Kidney (tissue), 14 donors: Measurements from ENCODE around the gene PDC. TPM values are rescaled to one million over a fixed set of nuclear protein-coding genes. Genes with fewer than 3 reads are reported as not detected.

Experiments used
- DNase-seq, 5 donors: peaks; one replicate each; pipeline ENCODE4 v3.0.0-alpha.2; 2013 to 2020
- FAIRE-seq: peaks from 2 replicates; lab custom pipeline; 2012; peaks lifted over from hg19 to GRCh38; lab: Jason Lieb, UNC
- H3K27ac ChIP-seq, 2 donors: one replicate each; pipeline ENCODE4 v1.7.0; 2013; ENCODE audit warnings: low read depth in 2 of 2, low read length in 2 of 2, inconsistent platforms in 1 of 2
- H3K27me3 ChIP-seq: one replicate; pipeline ENCODE4 v1.7.1; 2013; ENCODE audit warnings: low read length, inconsistent platforms; ENCODE audit not compliant: control insufficient read depth, insufficient read depth
- H3K36me3 ChIP-seq, 3 donors: one replicate each; pipeline versions ENCODE4 v1.7.0 to v1.7.1; 2013; ENCODE audit warnings: low read length in 3 of 3, control low read depth in 1 of 3, inconsistent platforms in 1 of 3; ENCODE audit not compliant: insufficient read depth in 3 of 3, control insufficient read depth in 2 of 3
- H3K4me1 ChIP-seq, 3 donors: one replicate each; pipeline versions ENCODE4 v1.7.0 to v1.7.1; 2013; ENCODE audit warnings: low read length in 3 of 3, inconsistent platforms in 1 of 3, low read depth in 1 of 3; ENCODE audit not compliant: control insufficient read depth in 2 of 3, insufficient read depth in 2 of 3
- H3K4me3 ChIP-seq, 3 donors: one replicate each; pipeline versions ENCODE4 v1.7.0 to v1.8.1; 2013; ENCODE audit warnings: low read length in 3 of 3, control low read depth in 1 of 3, inconsistent platforms in 1 of 3
- H3K9ac ChIP-seq, 3 donors: one replicate each; pipeline versions ENCODE4 v1.7.0 to v1.7.1; 2013; ENCODE audit warnings: low read length in 3 of 3, control low read depth in 1 of 3, inconsistent platforms in 1 of 3
- H3K9me3 ChIP-seq, 3 donors: one replicate each; pipeline versions ENCODE4 v1.7.0 to v1.7.1; 2013; ENCODE audit warnings: low read length in 3 of 3, control low read depth in 1 of 3, inconsistent platforms in 1 of 3; ENCODE audit not compliant: control insufficient read depth in 2 of 3, insufficient read depth in 1 of 3
- intact Hi-C: fragments of 100-400 bp; cut with DNase I; formaldehyde crosslinking; loops from one replicate; pipeline ENCODE4 v1.11.1; 2022
- polyA plus RNA-seq: library from polyadenylated mRNA; stranded (reverse); fragments of 350-450 nt; fragmentation: Illumina TruSeq; extraction: RNeasy Lipid Tissue Mini Kit (QIAGEN cat#74804); gene quantifications from one replicate; pipeline ENCODE4 v1.2.3, GENCODE V29; 2014; ENCODE audit warnings: low read depth, low replicate concordance; ENCODE audit not compliant: insufficient read depth
- total RNA-seq: library from RNA; stranded (reverse); fragmentation: NEBNext Ultra II Directional; extraction: Animal tissue kit (Norgen Biotek cat#: 25700); gene quantifications from one replicate; pipeline ENCODE4 v1.2.1, GENCODE V29; 2021
- TF ChIP-seq, protein P1 (sequence below): IDR thresholded peaks from 3 replicates; pipeline ENCODE4 v1.5.1; 2012; ENCODE audit warnings: mild to moderate bottlenecking, moderate library complexity, borderline replicate concordance; ENCODE audit not compliant: insufficient read depth; ENCODE audit errors: extremely low read depth
- donor health status: control.
- donor health status: control.
- donor health status: control.
- donor health status: control.
- donor health status: control.
- donor health status: DM: yes; HTN: yes; CAD: no.
- donor health status: Normal renal cell carcinoma (clear cell type).

Gene PDC
- total and polyA plus RNA-seq, 2 donors from 2014 or later = not detected

- no peaks in the 10 kb centered on the region for H3K36me3 ChIP-seq
Observed at GRCh38 chr1:186442651-186443375, 18.1 kb downstream of the PDC start.

GRCh38 chr1:186440584-186440983, 20.3 kb downstream of the PDC start:
- Histone ChIP-seq H3K36me3 (no peaks in the 10 kb centered on the region), H3K4me3 (no peak overlapping the region), H3K27ac (no peak overlapping the region), H3K9ac (no peak overlapping the region), H3K9me3 (no peaks in the 10 kb centered on the region), H3K27me3 (no peaks in the 10 kb centered on the region), H3K4me1 (no peaks in the 10 kb centered on the region)
- FAIRE-seq (no peak), DNase-seq (no peak)
- TF ChIP-seq, protein P1, sequence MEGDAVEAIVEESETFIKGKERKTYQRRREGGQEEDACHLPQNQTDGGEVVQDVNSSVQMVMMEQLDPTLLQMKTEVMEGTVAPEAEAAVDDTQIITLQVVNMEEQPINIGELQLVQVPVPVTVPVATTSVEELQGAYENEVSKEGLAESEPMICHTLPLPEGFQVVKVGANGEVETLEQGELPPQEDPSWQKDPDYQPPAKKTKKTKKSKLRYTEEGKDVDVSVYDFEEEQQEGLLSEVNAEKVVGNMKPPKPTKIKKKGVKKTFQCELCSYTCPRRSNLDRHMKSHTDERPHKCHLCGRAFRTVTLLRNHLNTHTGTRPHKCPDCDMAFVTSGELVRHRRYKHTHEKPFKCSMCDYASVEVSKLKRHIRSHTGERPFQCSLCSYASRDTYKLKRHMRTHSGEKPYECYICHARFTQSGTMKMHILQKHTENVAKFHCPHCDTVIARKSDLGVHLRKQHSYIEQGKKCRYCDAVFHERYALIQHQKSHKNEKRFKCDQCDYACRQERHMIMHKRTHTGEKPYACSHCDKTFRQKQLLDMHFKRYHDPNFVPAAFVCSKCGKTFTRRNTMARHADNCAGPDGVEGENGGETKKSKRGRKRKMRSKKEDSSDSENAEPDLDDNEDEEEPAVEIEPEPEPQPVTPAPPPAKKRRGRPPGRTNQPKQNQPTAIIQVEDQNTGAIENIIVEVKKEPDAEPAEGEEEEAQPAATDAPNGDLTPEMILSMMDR = no peak
- intact Hi-C loops = no loop called here

More at GRCh38 chr1:186442651-186443375, 18.1 kb downstream of the PDC start:
- Histone ChIP-seq H3K27ac (no peak overlapping the region), H3K9me3 (no peaks in the 10 kb centered on the region), H3K4me1 (no peaks in the 10 kb centered on the region), H3K27me3 (no peaks in the 10 kb centered on the region), H3K4me3 (no peak overlapping the region), H3K9ac (no peak overlapping the region)
- DNase-seq (no peak), FAIRE-seq (no peak)
- TF ChIP-seq, protein P1 = no peak
- intact Hi-C loops = no loop called here

GRCh38 chr1:186438567-186438966, 22.3 kb downstream of the PDC start:
- Histone ChIP-seq H3K27ac (no peak overlapping the region), H3K36me3 (no peaks in the 10 kb centered on the region), H3K4me3 (no peak overlapping the region), H3K9ac (no peak overlapping the region), H3K27me3 (no peaks in the 10 kb centered on the region), H3K9me3 (no peaks in the 10 kb centered on the region), H3K4me1 (no peaks in the 10 kb centered on the region)
- DNase-seq (no peak), FAIRE-seq (no peak)
- TF ChIP-seq, protein P1 = no peak
- intact Hi-C loops = no loop called here
